HepG2 (cell line): ENCODE results near the gene CHRM2. TPM values are rescaled to one million over a fixed set of nuclear protein-coding genes. Genes with fewer than 3 reads are reported as not detected.

Experiments
- ATAC-seq: fragments of 200-7000 bp; cut with Tn5 transposase; 3 replicates; pipeline ENCODE4 v1.9.1; 2020; ENCODE audit warnings: mild to moderate bottlenecking, moderate library complexity
- BruUV-seq: library from RNA; stranded (reverse); fragments of 400-500 nt; replicated peaks from 2 replicates; lab custom pipeline; 2021; lab: Mats Ljungman, UMichigan
- CTCF ChIA-PET: fragments of 300-600 bp; formaldehyde crosslinking; extraction: SDS; loops from one replicate; lab custom pipeline; 2021; ENCODE audit warnings: low total read pairs, inconsistent platforms, low intra/inter-chr PET ratio; lab: Yijun Ruan, JAX
- POLR2A ChIA-PET: fragments of 350-600 bp; sonication (Branson Sonifier 250); formaldehyde crosslinking; loops from one replicate; lab custom pipeline; 2020; ENCODE audit warnings: antibody characterized with exemption, inconsistent platforms; lab: Yijun Ruan, JAX
- DNase-seq: peaks from one replicate; pipeline ENCODE4 v3.0.0-alpha.2; 2015; ENCODE audit warnings: low spot score
- FAIRE-seq: peaks from 3 replicates; lab custom pipeline; 2011; peaks lifted over from hg19 to GRCh38; lab: Jason Lieb, UNC
- H2AFZ ChIP-seq: one replicate; pipeline ENCODE4 v1.6.1; 2011; ENCODE audit warnings: low read length, inconsistent platforms
- H3K27ac ChIP-seq: fragments of 300-600 bp; 3 replicates; pipeline ENCODE4 v1.8.0; 2011; ENCODE audit warnings: mixed run types, mild to moderate bottlenecking, mixed read lengths, low read length, inconsistent platforms; ENCODE audit not compliant: insufficient read depth; ENCODE audit errors: extremely low read length
- H3K27me3 ChIP-seq, 2 experiments: fragments of 200-600 bp in 1 of 2; 2 replicates in 1 of 2; 3 replicates in 1 of 2; pipeline versions ENCODE4 v1.6.0 to v1.8.0; 2011; ENCODE audit warnings: low read length in 2 of 2, mild to moderate bottlenecking in 2 of 2, moderate library complexity in 2 of 2, inconsistent platforms in 1 of 2; ENCODE audit not compliant: insufficient read depth in 2 of 2, control insufficient read depth in 1 of 2
- H3K36me3 ChIP-seq, 2 experiments: fragments of 200-600 bp in 1 of 2; replicated peaks in 1 of 2; 2 replicates in 1 of 2; 3 replicates in 1 of 2; pipeline versions ENCODE4 v1.5.1 to v1.8.0; 2011; ENCODE audit warnings: low read length in 2 of 2, inconsistent platforms in 1 of 2; ENCODE audit not compliant: insufficient read depth in 2 of 2, control insufficient read depth in 1 of 2
- H3K4me1 ChIP-seq: 2 replicates; pipeline ENCODE4 v1.5.1; 2012; ENCODE audit warnings: low read length, inconsistent platforms; ENCODE audit not compliant: insufficient read depth
- H3K4me2 ChIP-seq: 2 replicates; pipeline ENCODE4 v1.6.0; 2011; ENCODE audit warnings: low read depth, low read length, inconsistent platforms
- H3K4me3 ChIP-seq, 3 experiments: fragments of 200-600 bp in 1 of 3; sonication (generic), shearing (Covaris generic) in 1 of 3; replicated peaks in 1 of 3; 2 replicates each; pipeline ENCODE4 v1.5.1; 2011 to 2016; ENCODE audit warnings: low read length in 3 of 3, inconsistent platforms in 2 of 3, low read depth in 2 of 3, mild to moderate bottlenecking in 2 of 3, control low read depth in 1 of 3, mixed read lengths in 1 of 3; ENCODE audit not compliant: insufficient read depth in 1 of 3
- H3K79me2 ChIP-seq: one replicate; pipeline ENCODE4 v1.6.1; 2011; ENCODE audit warnings: low read length, inconsistent platforms; ENCODE audit not compliant: insufficient read depth
- H3K9ac ChIP-seq: 2 replicates; pipeline ENCODE4 v1.6.0; 2011; ENCODE audit warnings: mild to moderate bottlenecking, low read depth, low read length, inconsistent platforms; ENCODE audit not compliant: insufficient read depth
- H3K9me3 ChIP-seq: 2 replicates; pipeline ENCODE4 v1.5.1; 2012; ENCODE audit warnings: mild to moderate bottlenecking, low read length
- H4K20me1 ChIP-seq: 2 replicates; pipeline ENCODE4 v1.6.0; 2011; ENCODE audit warnings: inconsistent platforms, mild to moderate bottlenecking, low read length, moderate library complexity; ENCODE audit not compliant: insufficient read depth
- AFF4 ChIP-seq: sonication (generic); formaldehyde crosslinking; IDR thresholded peaks from 2 replicates; pipeline ENCODE4 v1.4.0; 2020; ENCODE audit warnings: missing genetic modification reagents
- EP300 ChIP-seq, 3 experiments: sonication (generic) in 1 of 3; formaldehyde crosslinking in 1 of 3; IDR thresholded peaks; 2 replicates each; pipeline versions ENCODE4 v1.5.1 to v1.6.1; 2011 to 2020; ENCODE audit warnings: low read depth in 2 of 3, low read length in 2 of 3, borderline replicate concordance in 1 of 3, improper control_type of control experiment in 1 of 3, mild to moderate bottlenecking in 1 of 3, missing genetic modification reagents in 1 of 3, moderate library complexity in 1 of 3
- HOXD1 ChIP-seq: sonication (generic); formaldehyde crosslinking; IDR thresholded peaks from 2 replicates; pipeline ENCODE4 v1.5.0; 2020; ENCODE audit warnings: missing genetic modification reagents
- MEIS1 ChIP-seq: sonication (generic); formaldehyde crosslinking; IDR thresholded peaks from 2 replicates; pipeline ENCODE4 v1.9.0; 2021; ENCODE audit warnings: mild to moderate bottlenecking, missing genetic modification reagents, moderate library complexity, borderline replicate concordance
- MYC ChIP-seq: sonication (generic); formaldehyde crosslinking; IDR thresholded peaks from 2 replicates; pipeline ENCODE4 v1.9.0; 2021; ENCODE audit warnings: missing genetic modification reagents, borderline replicate concordance
- NCOA1 ChIP-seq: sonication (generic); formaldehyde crosslinking; IDR thresholded peaks from 2 replicates; pipeline ENCODE4 v1.9.0; 2021; ENCODE audit warnings: missing genetic modification reagents
- POGZ ChIP-seq: sonication (generic); formaldehyde crosslinking; IDR thresholded peaks from 2 replicates; pipeline ENCODE4 v1.4.0; 2020; ENCODE audit warnings: mild to moderate bottlenecking, missing genetic modification reagents
- STAT6 ChIP-seq: sonication (generic); formaldehyde crosslinking; IDR thresholded peaks from 2 replicates; pipeline ENCODE4 v1.4.0; 2020; ENCODE audit warnings: missing genetic modification reagents, mild to moderate bottlenecking, borderline replicate concordance
- ZNF691 ChIP-seq: sonication (generic); formaldehyde crosslinking; IDR thresholded peaks from 2 replicates; pipeline ENCODE4 v1.4.0; 2020; ENCODE audit warnings: missing genetic modification reagents, low read depth, mild to moderate bottlenecking, borderline replicate concordance
- WGBS: methylation state at CpG from one replicate; pipeline ENCODE4 v1.1.6; 2017; ENCODE audit warnings: low lambda C conversion rate; 5-methylcytosine and 5-hydroxymethylcytosine counted together
- in situ Hi-C: cut with HindIII; loops from 2 replicates; pipeline ENCODE4 v1.10.0; 2017; ENCODE audit warnings: low pct_unique_long_range_greater_than_20kb; ENCODE audit not compliant: extremely low pct_ligation_motif_present
- intact Hi-C: fragments of 100-400 bp; cut with micrococcal nuclease; formaldehyde crosslinking; loops from one replicate; pipeline ENCODE4 v1.10.0; 2022; ENCODE audit not compliant: unreplicated experiment
- polyA plus RNA-seq, 8 experiments: library from polyadenylated mRNA; depleted of rRNA in 3 of 8; stranded (reverse) in 7 of 8; unstranded in 1 of 8; fragments of >200 nt; fragmentation: Illumina TruSeq in 4 of 8; extraction: Trizol in 4 of 8; gene quantifications; 2 replicates each; pipeline versions ENCODE4 v1.2.1 to v1.2.3, GENCODE V29; 2011 to 2016; ENCODE audit warnings: low read depth in 4 of 8, missing spikeins in 1 of 8, mixed read lengths in 1 of 8; ENCODE audit not compliant: insufficient read depth in 1 of 8
- total RNA-seq, 5 experiments: library from RNA; depleted of rRNA; stranded (reverse); fragments of >200 nt; fragmentation: Illumina TruSeq; extraction: Trizol; gene quantifications; 2 replicates each; pipeline ENCODE4 v1.2.3, GENCODE V29; 2016; ENCODE audit warnings: low read depth in 1 of 5

CHRM2 gene
- total and polyA plus RNA-seq, 2 of the 13 experiments (the other 11 are each of a cell fraction or from before 2014, with no cell fraction given), result not detected

GRCh38 chr7:137001041-137001440, 132.6 kb downstream of the CHRM2 start (continued):
- no peak for TF ChIP-seq AFF4
- TF ChIP-seq, all 625 proteins: peak for 0

GRCh38 chr7:137001478-137001877, 133.0 kb downstream of the CHRM2 start:
- no peaks in the 10 kb centered on the region for H4K20me1 ChIP-seq
- no TSS peak for BruUV-seq
- no peak overlapping the region for H2AFZ ChIP-seq
- ChIA-PET CTCF (no interaction called here), POLR2A (no interaction called here)
- intact Hi-C loops, result no loop called here
- DNase-seq (no peak), FAIRE-seq (no peak), ATAC-seq (no peak)
- H3K4me1 ChIP-seq, result no peaks in the 10 kb centered on the region
- WGBS, result 3% methylated on average over 3 of the region's 3 CpGs
- H3K4me2 ChIP-seq, result no peak overlapping the region
- no peaks in the 10 kb centered on the region for H3K79me2 ChIP-seq
- H3K27ac ChIP-seq, result no peak overlapping the region
- H3K27me3 ChIP-seq, result no peaks in the 10 kb centered on the region
- no peaks in the 10 kb centered on the region for H3K36me3 ChIP-seq
- in situ Hi-C loops, result no loop called here
- TF ChIP-seq NCOA1 (CRISPR knock-in tag), result no peak
- no peak for TF ChIP-seq MYC (CRISPR knock-in tag)
- TF ChIP-seq HOXD1 (CRISPR knock-in tag), result no peak
- TF ChIP-seq STAT6 (CRISPR knock-in tag), result no peak
- TF ChIP-seq POGZ (CRISPR knock-in tag), result no peak
- no peak for TF ChIP-seq ZNF691 (CRISPR knock-in tag)
- TF ChIP-seq EP300 (IDR thresholded peaks at IDR 0.05; ENCODE audit: low read depth in 2 of 2, low read length in 2 of 2), result no peak
- no peak for TF ChIP-seq EP300 (CRISPR knock-in tag; IDR thresholded peaks at IDR 0.05; ENCODE audit: borderline replicate concordance)
- TF ChIP-seq MEIS1, result no peak
- H3K9me3 ChIP-seq, result no peaks in the 10 kb centered on the region
- no peak overlapping the region for H3K9ac ChIP-seq
- no peak overlapping the region for H3K4me3 ChIP-seq
